ENCODE data around the gene CELF5. TPM values are rescaled to one million over a fixed set of nuclear protein-coding genes. Genes with fewer than 3 reads are reported as not detected.
"Not testable (repeated sequence)": the region's sequence is repeated elsewhere in the genome, so short reads cannot be mapped to it uniquely, and the experiment has no call there.

CELF5 gene
- total RNA-seq, 4 donors from 2014 or later = 0.27 to 0.48 TPM; not detected in 2

GRCh38 chr19:3190470-3190770, 34.0 kb upstream of the CELF5 start:
- DNase-seq = no peak
- TF ChIP-seq EP300 (IDR thresholded peaks at IDR 0.05; ENCODE audit: low read depth) = no peak
- TF ChIP-seq POLR2A (IDR thresholded peaks at IDR 0.05) = no peak
- TF ChIP-seq POLR2AphosphoS5 (IDR thresholded peaks at IDR 0.05) = no peak
- TF ChIP-seq CTCF (IDR thresholded peaks at IDR 0.05) = no peak
- H3K36me3 ChIP-seq = no peaks in the 10 kb centered on the region
- no peak overlapping the region for H3K4me3 ChIP-seq
- intact Hi-C loops (cut with DNase I; ENCODE audit: low total_unique reads) (no loop called here), in situ Hi-C loops (cut with MboI; ENCODE audit: low pct_ligation_motif_present in 1 of 4, low pct_unique_long_range_greater_than_20kb in 1 of 4, low sequenced_read_pairs in 3 of 4) (no loop called here)
- H3K9me3 ChIP-seq = no peaks in the 10 kb centered on the region
- no peak overlapping the region for H3K27ac ChIP-seq
- WGBS, 2 donors (ENCODE audit: low coverage in 1 of 2) = 91% methylated on average over 18 of the region's 18 CpGs; no CpG with 5 or more reads in 1 of the 2 donors
- peaks cover 24 to 41% (median 38%) of the 10 kb centered on the region in 4 donors for H3K4me1 ChIP-seq
- no peaks in the 10 kb centered on the region for H3K27me3 ChIP-seq

GRCh38 chr19:3190921-3191805, 33.3 kb upstream of the CELF5 start:
- Histone ChIP-seq H3K4me1 (peaks cover 24 to 39% (median 38%) of the 10 kb centered on the region in 4 donors), H3K9me3 (no peaks in the 10 kb centered on the region), H3K27ac (no peak overlapping the region), H3K4me3 (no peak overlapping the region), H3K27me3 (no peaks in the 10 kb centered on the region), H3K36me3 (no peaks in the 10 kb centered on the region)
- no peak for TF ChIP-seq CTCF (IDR thresholded peaks at IDR 0.05)
- no peak for TF ChIP-seq EP300 (IDR thresholded peaks at IDR 0.05; ENCODE audit: low read depth)
- no peak for TF ChIP-seq POLR2AphosphoS5 (IDR thresholded peaks at IDR 0.05)
- TF ChIP-seq POLR2A (IDR thresholded peaks at IDR 0.05) = no peak
- in situ Hi-C loops (cut with MboI; ENCODE audit: low pct_ligation_motif_present in 1 of 4, low pct_unique_long_range_greater_than_20kb in 1 of 4, low sequenced_read_pairs in 3 of 4) (no loop called here), intact Hi-C loops (cut with DNase I; ENCODE audit: low total_unique reads) (no loop called here)
- WGBS, 2 donors (ENCODE audit: low coverage in 1 of 2) = 79 to 92% methylated on average over 12 to 46 of the region's 46 CpGs
- DNase-seq = no peak

- WGBS, 2 donors (ENCODE audit: low coverage in 1 of 2) = 90% methylated on average over 12 of the region's 12 CpGs; no CpG with 5 or more reads in 1 of the 2 donors
Measured at GRCh38 chr19:3191806-3192104, 32.7 kb upstream of the CELF5 start.

GRCh38 chr19:3192228-3192635, 32.2 kb upstream of the CELF5 start:
- peaks cover 0 to 5% (median 0%) of the 10 kb centered on the region in 4 donors for H3K36me3 ChIP-seq
- H3K27ac ChIP-seq = no peak overlapping the region
- in situ Hi-C loops (cut with MboI; ENCODE audit: low pct_ligation_motif_present in 1 of 4, low pct_unique_long_range_greater_than_20kb in 1 of 4, low sequenced_read_pairs in 3 of 4) = no loop called here
- no peaks in the 10 kb centered on the region for H3K27me3 ChIP-seq
- intact Hi-C loops (cut with DNase I; ENCODE audit: low total_unique reads) = no loop called here
- peaks cover 15 to 29% (median 29%) of the 10 kb centered on the region in 4 donors for H3K4me1 ChIP-seq
- H3K9me3 ChIP-seq = no peaks in the 10 kb centered on the region
- no peak overlapping the region for H3K4me3 ChIP-seq
- TF ChIP-seq EP300 (IDR thresholded peaks at IDR 0.05; ENCODE audit: low read depth) = no peak
- no peak for TF ChIP-seq POLR2AphosphoS5 (IDR thresholded peaks at IDR 0.05)
- TF ChIP-seq POLR2A (IDR thresholded peaks at IDR 0.05) = no peak
- no peak for TF ChIP-seq CTCF (IDR thresholded peaks at IDR 0.05)
- DNase-seq = no peak
- WGBS, 2 donors (ENCODE audit: low coverage in 1 of 2) = 96% methylated on average over 27 of the region's 32 CpGs; no CpG with 5 or more reads in 1 of the 2 donors

More at GRCh38 chr19:3191806-3192104, 32.7 kb upstream of the CELF5 start:
- H3K9me3 ChIP-seq; H3K27me3 ChIP-seq; DNase-seq; H3K36me3 ChIP-seq; H3K27ac ChIP-seq; intact Hi-C loops (cut with DNase I; ENCODE audit: low total_unique reads); in situ Hi-C loops (cut with MboI; ENCODE audit: low pct_ligation_motif_present in 1 of 4, low pct_unique_long_range_greater_than_20kb in 1 of 4, low sequenced_read_pairs in 3 of 4); H3K4me3 ChIP-seq: not testable (repeated sequence)
- peaks cover 19 to 34% (median 33%) of the 10 kb centered on the region in 4 donors for H3K4me1 ChIP-seq

All from transverse colon (tissue), 4 donors.